Spleen (tissue), 7 donors: ENCODE results near the gene DVL2.

Experiments used
- POLR2A ChIP-seq, 3 donors: fragments of 450-650 bp; IDR thresholded peaks; one replicate each; pipeline ENCODE4 v1.5.1; 2017; ENCODE audit warnings: antibody characterized with exemption in 3 of 3, mild to moderate bottlenecking in 1 of 3
- TF ChIP-seq, protein P1 (sequence below), 11 experiments: fragments of 200-600 bp in 7 of 11; fragments of 450-650 bp in 4 of 11; sonication (generic) in 4 of 11; IDR thresholded peaks in 8 of 11; conservative IDR thresholded peaks in 3 of 11; 1 replicate in 7 of 11; 2 replicates in 4 of 11; pipeline versions ENCODE4 v1.4.0 to v1.8.0; 2016 to 2021; ENCODE audit warnings: antibody characterized with exemption in 11 of 11, inconsistent platforms in 4 of 11, mild to moderate bottlenecking in 1 of 11
- donor health status: DM: no; HTN: no; CAD: no; lungs with moderate emphysema.
- donor health status: DM: no; HTN: no; CAD: no.
- donor health status: DM: no; HTN: no; CAD: no.

DNA sequence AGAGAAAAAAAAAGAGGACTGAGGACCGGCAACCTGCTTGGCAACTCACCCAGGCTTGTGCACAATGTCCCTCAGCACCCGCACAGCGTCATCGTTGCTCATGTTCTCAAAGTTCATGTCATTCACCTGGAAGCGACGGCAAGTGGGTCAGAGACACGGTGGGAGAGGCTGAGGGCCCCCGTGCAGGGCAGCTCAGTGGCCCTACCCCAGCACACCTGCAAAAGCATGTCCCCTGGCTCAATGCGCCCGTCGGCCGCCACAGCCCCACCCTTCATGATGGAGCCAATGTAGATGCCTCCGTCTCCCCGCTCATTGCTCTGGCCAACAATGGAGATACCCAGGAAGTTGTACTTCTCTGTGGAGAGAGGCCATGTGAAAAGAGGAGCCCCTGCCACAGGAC lies 5.4 kb downstream of the DVL2 start:
- TF ChIP-seq, protein P1, sequence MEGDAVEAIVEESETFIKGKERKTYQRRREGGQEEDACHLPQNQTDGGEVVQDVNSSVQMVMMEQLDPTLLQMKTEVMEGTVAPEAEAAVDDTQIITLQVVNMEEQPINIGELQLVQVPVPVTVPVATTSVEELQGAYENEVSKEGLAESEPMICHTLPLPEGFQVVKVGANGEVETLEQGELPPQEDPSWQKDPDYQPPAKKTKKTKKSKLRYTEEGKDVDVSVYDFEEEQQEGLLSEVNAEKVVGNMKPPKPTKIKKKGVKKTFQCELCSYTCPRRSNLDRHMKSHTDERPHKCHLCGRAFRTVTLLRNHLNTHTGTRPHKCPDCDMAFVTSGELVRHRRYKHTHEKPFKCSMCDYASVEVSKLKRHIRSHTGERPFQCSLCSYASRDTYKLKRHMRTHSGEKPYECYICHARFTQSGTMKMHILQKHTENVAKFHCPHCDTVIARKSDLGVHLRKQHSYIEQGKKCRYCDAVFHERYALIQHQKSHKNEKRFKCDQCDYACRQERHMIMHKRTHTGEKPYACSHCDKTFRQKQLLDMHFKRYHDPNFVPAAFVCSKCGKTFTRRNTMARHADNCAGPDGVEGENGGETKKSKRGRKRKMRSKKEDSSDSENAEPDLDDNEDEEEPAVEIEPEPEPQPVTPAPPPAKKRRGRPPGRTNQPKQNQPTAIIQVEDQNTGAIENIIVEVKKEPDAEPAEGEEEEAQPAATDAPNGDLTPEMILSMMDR (IDR thresholded peaks at IDR 0.05 in 8 of 11, conservative IDR thresholded peaks at IDR 0.05 in 3 of 11), result no peak
- TF ChIP-seq POLR2A (IDR thresholded peaks at IDR 0.05), result no peak
